Fibroblast of peridontal ligament (primary cell): Measurements from ENCODE around the gene GNPNAT1.

Experiments
- DNase-seq: peaks from one replicate; pipeline ENCODE4 v3.0.0-alpha.2; 2010; ENCODE audit errors: extremely low read depth

Gene GNPNAT1

DNA sequence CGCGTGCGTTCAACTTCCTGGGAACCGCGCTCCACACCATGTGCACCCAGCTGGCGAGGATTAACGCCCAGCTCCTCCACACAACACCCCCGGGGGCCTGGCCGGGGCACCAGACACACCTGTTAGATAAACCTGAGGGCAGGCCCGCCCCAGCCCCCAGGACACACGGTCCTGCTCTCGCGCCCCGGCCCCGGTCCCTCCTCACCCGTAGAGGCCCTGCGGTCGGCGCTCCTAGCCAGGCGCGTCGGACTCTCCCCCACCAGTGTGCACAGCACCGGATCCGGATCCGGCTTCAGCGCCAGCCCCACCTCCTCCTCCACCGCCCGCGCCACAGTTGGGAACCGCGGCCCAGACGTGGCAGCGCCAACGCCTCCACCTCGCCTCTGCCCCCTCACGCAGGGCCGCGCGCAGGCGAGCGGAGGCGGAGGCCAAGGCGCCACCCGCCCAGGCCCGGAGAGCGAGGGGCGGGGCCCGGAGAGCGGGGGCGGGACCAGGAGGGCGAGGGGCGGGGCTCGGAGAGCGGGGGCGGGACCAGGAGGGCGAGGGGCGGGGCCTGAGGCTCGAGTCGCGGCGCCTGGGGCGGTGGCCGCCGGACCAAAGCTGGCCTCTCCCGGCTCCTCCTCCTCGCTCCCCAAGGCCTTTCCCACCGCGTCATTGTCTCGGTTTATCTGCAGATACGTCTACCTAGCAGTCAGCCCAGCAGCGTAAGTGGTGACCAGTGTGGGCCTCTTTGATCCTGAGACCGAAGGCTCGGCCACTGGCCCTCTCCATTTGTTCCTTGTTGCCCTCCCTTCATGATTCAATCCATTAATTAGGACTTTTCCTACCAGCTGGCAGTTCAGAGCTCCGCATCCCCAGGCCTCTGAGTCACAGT, at the start of gene GNPNAT1:
TSS of gene GNPNAT1 (minus strand) at position 385 of the 874 bp plus-strand sequence. CDS start 6,957 bp downstream, outside the sequence.
- DNase-seq = peak; percentile 87

DNA sequence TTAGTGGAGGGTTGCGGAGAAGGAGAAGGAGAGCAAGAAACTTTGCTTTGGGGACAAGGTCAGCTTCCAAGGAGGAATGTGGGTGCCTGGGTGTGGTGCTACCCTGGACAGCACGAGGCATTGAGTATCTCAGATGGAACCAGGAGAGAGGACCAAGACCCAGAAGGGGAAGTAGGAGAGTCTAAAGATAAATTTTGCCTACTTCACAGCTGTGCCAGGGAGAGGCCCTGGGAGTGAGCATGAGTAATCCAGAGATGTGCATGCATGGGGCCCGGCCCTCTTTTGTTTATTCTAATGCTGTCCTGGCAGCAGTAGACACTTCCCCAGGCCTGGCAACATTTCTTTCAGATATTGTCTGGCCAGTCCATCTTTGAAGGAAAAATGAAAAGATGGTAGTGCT, 49.5 kb upstream of the GNPNAT1 start:
- DNase-seq = peak; percentile 80

DNA sequence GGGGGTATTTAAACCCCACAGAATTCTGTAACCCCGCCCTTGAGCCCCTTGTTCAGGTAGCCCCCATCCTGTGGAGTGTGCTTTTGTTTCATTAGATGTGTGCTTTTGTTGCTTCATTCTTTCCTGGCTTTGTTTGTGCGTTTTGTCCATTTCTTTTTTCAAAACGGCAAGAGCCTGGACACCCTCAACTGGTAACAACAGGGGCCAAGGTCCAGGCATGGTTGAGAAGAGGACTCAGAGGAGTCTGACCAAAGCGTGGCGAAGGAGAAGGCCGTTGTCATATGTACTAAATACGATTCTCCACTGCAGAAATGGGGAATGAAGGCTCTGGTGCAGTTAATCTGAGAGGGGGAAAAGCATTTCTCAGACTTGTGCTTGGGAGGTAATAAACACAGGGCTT, 46.0 kb upstream of the GNPNAT1 start:
- DNase-seq = no peak

DNA sequence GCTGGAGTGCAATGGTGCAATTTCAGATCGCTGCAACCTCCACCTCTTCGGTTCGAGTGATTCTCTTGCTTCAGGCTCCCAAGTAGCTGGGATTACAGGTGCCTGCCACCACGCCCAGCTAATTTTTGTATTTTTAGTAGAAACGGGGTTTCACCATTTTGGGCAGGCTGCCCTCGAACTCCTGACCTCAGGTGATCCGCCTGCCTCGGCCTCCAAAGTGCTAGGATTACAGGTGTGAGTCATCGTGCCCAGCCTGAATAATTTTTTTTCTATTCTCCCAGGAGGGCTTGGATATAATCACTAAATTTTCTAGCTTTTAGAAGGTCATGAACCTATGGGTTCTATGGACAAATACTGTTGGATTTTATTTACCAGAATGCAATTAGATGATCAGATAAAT, 44.7 kb upstream of the GNPNAT1 start:
- no peak for DNase-seq

DNA sequence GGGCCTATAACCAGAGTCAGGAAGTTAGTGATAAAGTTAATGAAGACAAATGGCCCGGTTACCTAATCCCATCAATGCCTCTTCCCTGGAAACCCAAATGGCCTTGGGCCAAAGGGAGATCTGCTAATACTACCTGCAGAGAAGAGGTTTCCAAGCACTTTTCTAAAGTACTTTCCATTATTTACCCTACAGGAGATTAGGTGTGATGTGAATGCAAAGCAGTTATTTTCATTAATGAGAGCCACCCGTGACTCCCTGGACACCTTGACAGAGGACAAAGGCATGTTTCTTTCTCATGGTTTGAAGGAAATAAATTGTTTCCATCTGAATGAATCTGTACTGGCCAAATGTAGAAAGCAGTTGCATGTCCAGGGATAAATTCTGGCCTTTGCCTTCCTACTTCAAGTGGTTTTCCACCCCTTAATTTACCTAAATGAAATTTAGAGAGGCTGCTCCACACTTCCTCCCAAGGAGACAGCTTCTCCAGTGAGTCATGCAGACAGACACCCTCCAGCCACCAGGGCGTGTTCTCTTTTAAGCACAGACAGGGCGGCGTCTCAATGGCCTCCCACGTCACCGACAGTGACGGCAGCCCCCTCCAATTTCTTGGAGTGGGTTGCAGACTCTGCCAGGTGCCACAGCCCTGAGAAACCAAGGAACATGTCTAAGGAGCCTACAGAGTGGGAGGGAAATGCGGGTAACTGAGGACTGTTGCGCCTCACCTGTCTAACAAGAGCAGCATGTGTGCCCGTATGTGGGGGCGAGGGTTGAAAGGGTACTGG, 43.9 kb upstream of the GNPNAT1 start:
- DNase-seq = peak; percentile 35

DNA sequence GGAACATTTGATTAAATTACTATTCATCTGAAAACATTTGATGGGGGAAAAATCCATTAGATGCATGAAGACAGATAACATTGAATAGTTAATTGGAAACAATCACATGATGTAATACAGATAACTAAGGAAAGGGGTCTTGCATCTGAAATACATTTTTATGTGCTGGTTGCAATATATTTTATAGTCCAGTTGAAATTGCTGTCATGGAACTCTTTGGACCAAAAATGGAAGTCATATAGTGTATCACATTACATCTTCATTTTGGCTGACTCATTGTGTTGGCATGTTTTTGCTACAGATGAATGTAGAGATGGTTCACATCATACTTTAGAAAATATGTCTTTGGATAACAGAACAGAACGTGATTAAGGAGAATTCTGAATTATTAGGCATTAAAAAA, 43.0 kb upstream of the GNPNAT1 start:
- peak; percentile 93 for DNase-seq

DNA sequence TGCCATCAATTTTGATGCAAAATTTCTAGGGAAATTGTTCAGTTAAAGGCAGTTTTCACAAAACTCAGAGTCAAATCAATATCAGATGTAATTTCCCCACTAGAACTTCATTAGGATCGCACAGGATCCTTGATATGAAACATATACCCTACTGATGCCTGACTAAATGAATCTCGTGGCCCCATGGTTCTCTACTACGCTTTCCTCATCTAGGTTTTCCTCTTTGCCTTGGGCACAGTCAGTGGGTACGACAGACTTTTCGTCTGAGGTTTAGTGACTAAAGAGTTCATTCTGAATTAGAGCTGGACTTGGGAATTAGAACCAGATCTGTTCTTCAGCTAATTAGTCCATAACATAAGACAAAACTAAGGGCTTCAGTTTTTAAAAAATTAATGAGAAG, 42.5 kb upstream of the GNPNAT1 start:
- DNase-seq = no peak

DNA sequence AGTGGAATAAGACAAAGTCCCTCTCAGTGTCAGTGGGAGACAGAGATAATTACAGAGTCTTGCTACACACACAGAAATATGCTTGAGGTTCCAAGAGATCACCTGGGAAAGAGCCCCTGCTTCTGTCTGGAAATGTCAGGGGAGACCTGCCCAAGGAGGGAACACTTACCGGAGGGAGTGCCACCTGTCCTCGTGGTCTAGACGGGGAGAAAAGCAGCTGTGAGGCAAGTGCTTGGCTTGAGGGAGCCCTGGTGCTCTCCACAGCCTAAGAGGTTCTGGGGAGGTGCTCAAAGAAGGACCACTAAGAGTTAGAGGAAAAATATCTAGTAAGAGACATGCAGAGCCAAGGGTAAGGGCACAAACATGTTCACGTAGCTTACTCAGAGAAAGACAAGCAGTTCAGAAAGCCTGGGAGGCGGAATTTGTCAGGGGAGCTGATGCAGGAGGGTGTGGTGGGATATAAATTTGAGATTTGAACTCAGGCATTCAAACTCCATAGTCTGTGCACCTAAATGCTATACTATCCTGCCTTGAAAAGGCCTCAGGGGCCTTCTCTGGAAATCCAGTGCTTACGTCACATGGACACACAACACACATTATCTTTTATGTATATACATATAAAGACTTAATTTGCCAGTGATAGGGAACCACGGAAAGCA, 38.2 kb upstream of the GNPNAT1 start:
- DNase-seq = no peak

DNA sequence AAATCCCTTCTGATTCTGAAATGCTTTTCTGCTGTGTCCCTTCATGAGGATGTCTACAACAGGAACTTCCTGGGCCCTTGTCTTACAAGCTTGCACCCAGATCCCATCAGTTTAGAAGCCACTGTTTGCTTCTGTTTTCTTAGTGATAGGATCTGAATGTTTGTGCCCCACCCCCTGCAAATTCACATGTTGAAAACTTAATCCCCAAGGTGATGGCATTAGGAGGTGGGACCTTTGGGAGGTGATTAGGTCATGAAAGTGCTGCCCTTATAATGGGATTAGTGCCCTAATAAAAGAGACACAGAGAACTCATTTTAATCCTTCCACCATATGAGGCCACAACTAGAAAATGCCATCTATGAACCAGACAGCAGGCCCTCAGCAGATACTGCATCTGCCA, 36.0 kb upstream of the GNPNAT1 start:
- DNase-seq = no peak

DNA sequence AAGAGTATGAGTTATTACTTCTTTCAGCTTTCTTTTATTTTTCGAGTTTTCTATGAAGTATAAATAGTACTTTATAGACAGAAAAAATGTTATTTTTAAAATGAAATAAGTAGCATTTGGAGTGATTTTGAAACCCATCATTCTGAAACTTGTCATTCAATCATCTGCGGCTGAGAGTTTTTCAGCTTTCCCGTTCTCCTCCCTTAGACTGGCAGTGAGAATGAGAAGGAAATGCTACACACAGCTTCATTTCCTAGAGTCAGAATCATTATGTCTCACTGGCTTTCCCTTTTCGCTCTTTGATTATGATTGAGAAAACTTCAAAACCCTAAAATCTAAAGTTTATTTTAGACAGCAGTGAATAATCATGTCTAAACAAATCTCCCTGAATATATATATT, 33.7 kb upstream of the GNPNAT1 start:
- no peak for DNase-seq

DNA sequence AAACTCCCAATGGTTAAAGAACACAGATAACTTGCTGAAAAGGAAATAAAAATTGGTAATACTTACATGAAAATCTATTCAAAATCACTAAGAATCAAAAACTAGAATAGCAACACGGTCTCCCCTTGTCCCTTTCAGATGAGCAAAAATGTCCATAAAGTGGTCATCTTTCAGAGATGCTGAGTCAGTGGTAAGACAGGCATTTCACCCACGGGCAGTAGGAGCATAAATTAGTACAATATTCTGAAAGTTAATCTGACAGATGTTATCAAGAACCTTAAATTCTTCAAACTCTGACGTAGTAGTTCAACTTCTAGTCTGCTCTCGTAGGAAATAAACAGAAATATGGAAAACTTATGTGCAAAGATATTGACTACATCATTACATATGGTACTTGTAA, 33.1 kb upstream of the GNPNAT1 start:
- no peak for DNase-seq

DNA sequence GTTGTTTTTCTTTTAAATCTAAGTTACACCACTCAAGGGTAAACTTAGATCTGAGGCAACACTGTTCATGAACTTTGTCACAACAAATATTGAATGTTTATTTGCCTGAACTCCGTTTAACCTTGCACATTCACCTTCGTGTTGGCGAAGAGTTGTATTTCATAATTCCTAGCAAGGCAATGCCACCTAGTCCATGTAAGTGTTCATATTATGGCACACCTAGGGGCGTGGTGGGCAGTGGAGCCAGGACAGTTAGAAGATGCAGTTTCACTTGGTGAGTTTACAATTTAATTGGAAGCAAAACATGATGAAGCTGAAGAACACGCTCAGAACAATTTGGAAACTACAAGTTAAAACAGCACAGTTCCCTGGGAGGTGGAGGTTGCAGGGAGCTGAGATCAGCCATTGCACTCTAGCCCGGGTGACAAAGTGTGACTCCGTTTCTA, 30.4 kb upstream of the GNPNAT1 start:
- no peak for DNase-seq

DNA sequence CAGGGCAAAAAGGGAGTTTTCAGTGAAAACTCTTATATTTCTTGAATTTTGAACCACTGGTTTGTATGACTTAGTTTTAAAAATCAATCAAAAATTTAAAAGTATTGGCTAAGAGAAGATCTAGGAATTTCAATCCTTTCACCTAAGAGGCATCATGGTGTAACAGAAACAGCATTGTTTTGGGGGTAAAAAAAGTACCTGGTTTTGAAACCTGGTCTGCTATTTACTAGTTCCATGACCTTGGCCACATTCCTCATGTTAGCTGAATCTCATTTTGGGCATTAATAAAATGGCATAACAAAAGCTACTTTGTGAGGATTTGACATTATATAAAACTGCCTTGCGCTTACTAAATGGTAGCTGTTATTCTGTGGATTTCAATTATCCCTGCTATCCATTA, 16.7 kb upstream of the GNPNAT1 start:
- DNase-seq = no peak

DNA sequence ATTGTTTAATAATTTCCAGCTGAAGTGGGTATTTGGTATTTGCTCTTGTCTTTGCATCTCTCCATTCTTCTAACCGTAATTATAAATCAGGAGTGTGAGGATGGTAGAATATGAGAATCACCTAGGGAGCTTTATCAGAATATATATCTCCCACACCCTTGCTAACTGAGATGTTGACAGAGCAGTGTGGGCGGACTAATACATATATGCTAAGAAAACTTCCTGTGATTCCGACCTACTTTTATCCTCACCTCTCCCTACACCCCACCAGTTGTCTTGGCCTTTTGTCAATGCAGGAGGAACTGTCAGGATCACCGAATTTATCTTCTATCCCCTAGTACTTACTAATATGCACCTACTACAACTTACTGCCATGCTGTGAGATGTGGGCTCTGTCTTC, 14.7 kb upstream of the GNPNAT1 start:
- DNase-seq = no peak

DNA sequence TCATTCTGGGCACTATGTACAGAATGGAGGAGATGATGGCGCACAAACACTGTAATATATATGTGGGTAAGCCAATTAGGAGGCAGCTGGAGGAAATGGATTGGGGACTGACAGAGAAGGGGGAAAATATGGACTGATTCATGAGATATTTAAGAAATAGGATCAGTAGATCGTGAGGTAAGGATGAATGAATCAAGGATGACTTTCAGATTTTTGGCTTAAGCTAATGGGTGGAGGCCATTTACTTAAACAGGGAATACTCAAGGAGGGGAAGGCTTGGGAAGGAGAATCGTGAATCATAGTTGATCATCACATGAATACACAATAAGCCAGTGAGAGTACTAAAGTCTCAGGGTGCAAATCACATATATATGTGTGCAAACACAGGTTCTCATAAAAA, 11.2 kb upstream of the GNPNAT1 start:
- DNase-seq = peak; percentile 88

DNA sequence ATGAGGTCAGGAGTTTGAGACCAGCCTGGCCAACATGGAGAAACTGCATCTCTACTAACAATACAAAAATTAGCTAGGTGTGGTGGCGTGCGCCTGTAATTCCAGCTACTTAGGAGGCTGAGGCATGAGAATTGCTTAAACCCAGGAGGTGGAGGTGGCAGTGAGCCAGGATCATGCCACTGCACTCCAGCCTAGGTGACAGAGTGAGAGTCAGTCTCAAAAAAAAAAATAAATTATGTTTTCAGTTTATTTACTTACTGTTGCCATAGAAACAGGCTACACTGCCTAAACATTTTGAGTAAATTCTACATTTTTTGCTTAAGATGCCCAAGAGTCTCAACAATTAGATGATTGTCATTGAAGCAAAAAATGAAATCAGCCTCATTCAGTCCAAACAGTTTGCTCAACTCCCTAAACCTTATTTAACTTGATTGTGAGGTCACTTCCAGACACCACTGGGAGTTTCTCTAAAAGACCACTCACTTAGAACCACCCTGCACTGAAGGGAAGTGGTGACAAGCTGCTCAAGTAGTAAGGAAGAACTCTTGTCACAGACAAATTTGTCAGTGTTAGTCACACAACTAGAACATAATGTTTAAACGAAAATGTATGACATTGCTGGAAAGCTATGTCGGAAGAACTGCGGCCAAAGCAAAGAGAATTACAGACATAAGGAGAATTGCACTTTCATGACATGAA, 9.8 kb upstream of the GNPNAT1 start:
- peak; percentile 82 for DNase-seq

DNA sequence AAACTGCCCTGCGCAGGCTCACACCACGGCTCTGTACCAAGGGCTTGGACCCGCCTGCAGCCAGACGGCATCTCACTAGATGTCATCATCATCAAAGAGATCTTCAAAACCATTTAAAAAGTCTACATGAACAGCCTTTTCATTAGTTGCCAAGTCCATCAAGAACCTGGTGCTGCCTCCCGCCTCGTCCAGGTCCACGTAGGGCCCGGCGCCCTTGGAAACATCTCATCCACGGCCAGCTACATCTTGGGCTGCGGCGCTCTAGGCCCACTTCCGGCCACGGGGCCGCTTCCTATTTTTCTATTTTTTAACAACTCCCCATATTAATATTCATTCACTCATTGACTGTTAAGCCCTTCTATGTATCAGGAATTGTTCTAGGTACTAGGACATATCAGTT, 7.4 kb upstream of the GNPNAT1 start:
- DNase-seq = no peak

DNA sequence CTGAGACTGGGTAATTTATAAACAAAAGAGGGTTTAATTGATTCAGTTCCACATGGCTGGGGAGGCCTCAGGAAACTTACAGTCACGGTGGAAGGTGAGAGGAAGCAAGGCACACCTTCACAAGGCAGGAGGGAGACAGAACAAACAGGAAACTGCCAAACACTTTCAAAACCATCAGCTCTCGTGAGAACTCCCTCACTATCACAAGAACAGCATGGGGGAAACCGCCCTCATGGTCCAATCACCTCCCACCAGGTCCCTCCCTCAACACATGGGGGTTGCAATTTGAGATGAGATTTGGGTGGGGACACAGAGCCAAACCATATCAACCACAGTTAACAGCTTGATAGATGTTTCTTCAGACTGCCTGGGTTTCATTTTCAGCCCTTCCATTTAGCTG, 6.2 kb upstream of the GNPNAT1 start:
- no peak for DNase-seq

DNA sequence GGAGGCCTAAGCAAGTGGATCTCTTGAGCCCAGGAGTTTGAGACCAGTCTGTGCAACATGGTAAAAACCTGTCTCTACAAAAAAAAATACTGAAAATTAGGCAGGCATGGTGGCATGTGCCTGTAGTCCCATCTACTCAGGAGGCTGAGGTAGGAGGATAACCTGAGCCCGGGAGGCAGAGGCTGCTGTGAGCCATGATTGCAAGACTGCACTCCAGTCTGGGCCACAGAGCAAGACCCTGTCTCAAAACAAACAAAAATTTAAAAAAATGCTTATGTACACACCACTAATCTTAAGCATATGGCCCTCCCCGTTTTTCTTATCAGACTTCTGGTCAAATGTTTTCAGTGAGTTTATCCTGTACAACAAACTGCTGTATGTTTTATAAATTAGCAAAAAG, 1.7 kb upstream of the GNPNAT1 start:
- no peak for DNase-seq

DNA sequence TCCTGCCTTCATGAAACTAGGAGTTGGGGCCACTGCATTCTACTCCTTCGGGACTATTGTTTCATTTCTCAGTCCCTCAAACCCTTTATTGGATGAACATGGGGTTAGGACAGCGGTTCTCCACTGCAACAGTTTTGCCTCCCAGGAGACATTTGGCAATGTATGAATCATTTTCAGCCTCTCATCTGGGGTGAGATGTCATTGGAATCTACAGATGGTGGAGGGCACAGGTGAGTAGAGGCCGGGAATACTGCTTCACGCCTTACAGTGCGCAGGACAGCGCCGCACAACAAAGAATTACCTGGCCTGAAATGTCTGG, 649 bp upstream of the GNPNAT1 start:
- DNase-seq = no peak

DNA sequence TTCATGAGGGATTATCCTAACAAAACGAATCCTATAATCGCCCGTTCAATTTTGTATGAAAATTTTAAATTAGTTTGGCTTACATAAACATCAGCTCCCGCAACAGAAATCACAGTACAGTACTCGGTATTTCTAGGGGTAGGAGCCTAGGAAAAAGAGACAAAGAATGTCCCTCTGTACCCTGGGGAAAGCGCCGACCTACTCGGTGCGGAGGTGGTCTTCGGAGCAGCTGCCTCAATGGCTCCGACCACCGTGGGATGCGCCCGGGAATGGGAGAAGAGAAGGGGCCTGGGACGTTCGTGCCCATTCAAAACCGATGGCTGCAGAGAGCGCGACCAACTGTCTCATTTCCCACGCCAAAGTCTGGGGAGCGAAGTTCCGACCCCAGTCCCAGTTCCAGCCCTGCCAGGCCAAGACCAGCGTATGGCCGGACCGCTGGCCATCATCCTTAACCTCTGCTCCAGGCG, 618 bp downstream of the GNPNAT1 start:
- DNase-seq = no peak
